ENCODE results near the gene HDHD5. TPM values are rescaled to one million over a fixed set of nuclear protein-coding genes. Genes with fewer than 3 reads are reported as not detected.
A peak's percentile ranks its signal among the peaks of the same experiment; 100 is the strongest.

HDHD5 gene
- total and polyA plus RNA-seq, 2 of the 13 experiments (the other 11 are each of a cell fraction or from before 2014, with no cell fraction given), result not detected

- peak; percentile 92 for TF ChIP-seq ZNF768 (CRISPR knock-in tag; IDR thresholded peaks at IDR 0.05)
- TF ChIP-seq ZNF34 (CRISPR knock-in tag; IDR thresholded peaks at IDR 0.05; ENCODE audit: borderline replicate concordance), result 0 out of 2 replicates have a peak, but pooled peaks have one; percentile 6
- no peak for TF ChIP-seq ZNF7 (CRISPR knock-in tag; IDR thresholded peaks at IDR 0.05)
- TF ChIP-seq ZMYM3 (CRISPR knock-in tag; IDR thresholded peaks at IDR 0.05), result peak; percentile 68; the same call in 1 of the 2 replicates
- Histone ChIP-seq H3K4me1 (ENCODE audit: insufficient read depth, low read length) (no peaks in the 10 kb centered on the region), H3K9me3 (ENCODE audit: low read length) (no peaks in the 10 kb centered on the region), H2AFZ (ENCODE audit: low read length) (peak overlapping the region; percentile 79), H3K4me2 (ENCODE audit: low read depth, low read length) (peak overlapping the region; percentile 33), H4K20me1 (ENCODE audit: insufficient read depth, low read length) (no peaks in the 10 kb centered on the region), H3K27me3 (ENCODE audit: control insufficient read depth in 1 of 2, insufficient read depth in 2 of 2, low read length in 2 of 2) (0 out of 5 replicates have a peak, but pooled peaks cover 0 to 4% of the 10 kb centered on the region in 2 experiments), H3K36me3 (replicated peaks in 1 of 2; ENCODE audit: control insufficient read depth in 1 of 2, insufficient read depth in 2 of 2, low read length in 2 of 2) (no peaks in the 10 kb centered on the region), H3K4me3 (replicated peaks in 1 of 3; ENCODE audit: insufficient read depth in 1 of 3, low read depth in 2 of 3, low read length in 3 of 3) (peak overlapping the region in 1 of 3 experiments; percentile 78; a peak in 1 of 6 replicates), H3K79me2 (ENCODE audit: insufficient read depth, low read length) (no peaks in the 10 kb centered on the region), H3K9ac (ENCODE audit: insufficient read depth, low read depth, low read length) (peak overlapping the region; percentile 30; the same call in 1 of the 2 replicates), H3K27ac (ENCODE audit: extremely low read length, insufficient read depth, low read length) (no peak overlapping the region)
- in situ Hi-C loops (cut with HindIII; ENCODE audit: extremely low pct_ligation_motif_present, low pct_unique_long_range_greater_than_20kb), result loop anchor here (10.0 kb wide), 1 partner anchor 97 kb away; no protein-coding TSS in a partner anchor
- FAIRE-seq (no peak), DNase-seq (ENCODE audit: low spot score) (no peak), ATAC-seq (no peak)
- no TSS peak for BruUV-seq (replicated peaks)
- 74% methylated on average over 10 of the region's 24 CpGs for WGBS (ENCODE audit: low lambda C conversion rate)
- intact Hi-C loops (cut with micrococcal nuclease; ENCODE audit: unreplicated experiment), result loop anchor here (5.0 kb wide), 1 partner anchor 330 kb away; no protein-coding TSS in a partner anchor
- ChIA-PET POLR2A (interaction anchor here (1.0 to 1.7 kb wide), 3 partner anchors 29 to 98 kb away, joined by 4 to 13 read pairs (median 7); no protein-coding TSS in a partner anchor), CTCF (ENCODE audit: low intra/inter-chr PET ratio, low total read pairs) (interaction anchor here (1.7 kb wide), 1 partner anchor 328 kb away, joined by 8 read pairs; no protein-coding TSS in a partner anchor)
These were observed 13.2 kb upstream of the HDHD5 start for GRCh38 chr22:17172029-17172833.

All from HepG2 (cell line).